Neuronal stem cell (in vitro differentiated cells): ENCODE measurements around the gene CFAP61.

Experiments
- DNase-seq: peaks from one replicate; pipeline ENCODE4 v3.0.0-alpha.2; 2013; ENCODE audit warnings: low spot score
- H2AFZ ChIP-seq: one replicate; pipeline ENCODE4 v1.6.1; 2013; ENCODE audit warnings: mild to moderate bottlenecking, low read length, inconsistent platforms
- H2AK5ac ChIP-seq: 2 replicates; pipeline ENCODE4 v1.6.1; 2013; ENCODE audit warnings: low read depth, mild to moderate bottlenecking, inconsistent platforms, low read length, moderate library complexity, mixed read lengths
- H2BK120ac ChIP-seq: 2 replicates; pipeline ENCODE4 v1.6.1; 2013; ENCODE audit warnings: low read depth, mild to moderate bottlenecking, inconsistent platforms, low read length, moderate library complexity, mixed read lengths
- H2BK12ac ChIP-seq: one replicate; pipeline ENCODE4 v1.6.1; 2013; ENCODE audit warnings: low read length, inconsistent platforms
- H2BK15ac ChIP-seq: 2 replicates; pipeline ENCODE4 v1.6.1; 2013; ENCODE audit warnings: mild to moderate bottlenecking, low read length, inconsistent platforms, mixed read lengths
- H2BK5ac ChIP-seq: one replicate; pipeline ENCODE4 v1.6.1; 2013; ENCODE audit warnings: inconsistent platforms, mild to moderate bottlenecking, low read length, moderate library complexity
- H3K14ac ChIP-seq: one replicate; pipeline ENCODE4 v1.6.1; 2013; ENCODE audit warnings: low read length, inconsistent platforms
- H3K18ac ChIP-seq: 2 replicates; pipeline ENCODE4 v1.6.1; 2013; ENCODE audit warnings: low read length, inconsistent platforms
- H3K23ac ChIP-seq: 2 replicates; pipeline ENCODE4 v1.6.1; 2013; ENCODE audit warnings: low read depth, mild to moderate bottlenecking, mixed read lengths, low read length, inconsistent platforms; ENCODE audit not compliant: poor library complexity
- H3K27ac ChIP-seq: replicated peaks from 3 replicates; pipeline ENCODE4 v1.5.1; 2013; ENCODE audit warnings: low read length, inconsistent platforms
- H3K27me3 ChIP-seq, 3 experiments: 2 replicates each; pipeline ENCODE4 v1.6.1; 2013; ENCODE audit warnings: low read length in 3 of 3, mild to moderate bottlenecking in 2 of 3, inconsistent platforms in 1 of 3, low read depth in 1 of 3, mixed read lengths in 1 of 3, moderate library complexity in 1 of 3; ENCODE audit not compliant: control insufficient read depth in 3 of 3, insufficient read depth in 3 of 3
- H3K36me3 ChIP-seq, 2 donors: replicated peaks in 1 of 2; 2 replicates each; pipeline ENCODE4 v1.6.1; 2013; ENCODE audit warnings: low read length in 2 of 2; ENCODE audit not compliant: control insufficient read depth in 2 of 2, insufficient read depth in 2 of 2
- H3K4ac ChIP-seq: 2 replicates; pipeline ENCODE4 v1.6.1; 2013; ENCODE audit warnings: inconsistent platforms, mild to moderate bottlenecking, low read length, moderate library complexity
- H3K4me1 ChIP-seq, 2 donors: 1 replicate in 1 of 2; 2 replicates in 1 of 2; pipeline ENCODE4 v1.6.1; 2013; ENCODE audit warnings: low read length in 2 of 2, low read depth in 1 of 2; ENCODE audit not compliant: control insufficient read depth in 2 of 2, insufficient read depth in 1 of 2
- H3K4me2 ChIP-seq: one replicate; pipeline ENCODE4 v1.6.1; 2013; ENCODE audit warnings: mild to moderate bottlenecking, low read length, inconsistent platforms; ENCODE audit not compliant: insufficient read depth, poor library complexity, severe bottlenecking
- H3K4me3 ChIP-seq, 2 donors: 2 replicates each; pipeline ENCODE4 v1.5.1; 2013; ENCODE audit warnings: low read length in 2 of 2, mild to moderate bottlenecking in 2 of 2, inconsistent platforms in 1 of 2, moderate library complexity in 1 of 2
- H3K79me1 ChIP-seq: one replicate; pipeline ENCODE4 v1.6.1; 2013; ENCODE audit warnings: low read depth, mild to moderate bottlenecking, inconsistent platforms, low read length, moderate library complexity
- H3K9ac ChIP-seq: one replicate; pipeline ENCODE4 v1.6.1; 2013; ENCODE audit warnings: mild to moderate bottlenecking, low read depth, low read length, inconsistent platforms; ENCODE audit not compliant: poor library complexity
- H3K9me3 ChIP-seq, 2 donors: replicated peaks in 1 of 2; 2 replicates each; pipeline versions ENCODE3 to v1.6.1; 2013; ENCODE audit warnings: low read length in 2 of 2, mild to moderate bottlenecking in 2 of 2, inconsistent platforms in 1 of 2, low read depth in 1 of 2, mixed read lengths in 1 of 2, moderate library complexity in 1 of 2; ENCODE audit not compliant: control insufficient read depth in 2 of 2, insufficient read depth in 1 of 2
- H4K8ac ChIP-seq: one replicate; pipeline ENCODE4 v1.6.1; 2013; ENCODE audit warnings: low read depth, mild to moderate bottlenecking, inconsistent platforms, low read length, moderate library complexity
- H4K91ac ChIP-seq: one replicate; pipeline ENCODE4 v1.6.1; 2013; ENCODE audit warnings: low read length, low read depth, mild to moderate bottlenecking, inconsistent platforms; ENCODE audit not compliant: poor library complexity
- WGBS, 2 donors: extraction: QIAGEN DNeasy Blood & Tissue Kit; methylation state at CpG; one replicate each; pipeline ENCODE4 v1.1.7; 2013; ENCODE audit warnings: missing lambda C conversion rate in 2 of 2, mixed read lengths in 1 of 2; ENCODE audit not compliant: insufficient read length in 2 of 2, insufficient replicate concordance in 1 of 2; ENCODE audit errors: extremely low coverage in 2 of 2; 5-methylcytosine and 5-hydroxymethylcytosine counted together

Gene CFAP61

GRCh38 chr20:20331156-20331555 lies 278.8 kb downstream of the CFAP61 start:
- Histone ChIP-seq H3K9me3 (no peaks in the 10 kb centered on the region), H3K27ac (no peak overlapping the region), H3K4me3 (no peak overlapping the region), H3K23ac (no peak overlapping the region), H3K4me1 (no peaks in the 10 kb centered on the region), H2AK5ac (no peak overlapping the region), H3K14ac (no peak overlapping the region), H4K8ac (no peak overlapping the region), H3K9ac (no peak overlapping the region), H2BK5ac (no peak overlapping the region), H2AFZ (no peak overlapping the region), H2BK12ac (no peak overlapping the region), H4K91ac (no peak overlapping the region), H3K79me1 (no peaks in the 10 kb centered on the region), H3K36me3 (no peaks in the 10 kb centered on the region), H3K18ac (no peak overlapping the region), H3K4ac (no peak overlapping the region), H2BK120ac (no peak overlapping the region), H3K4me2 (no peak overlapping the region), H3K27me3 (no peaks in the 10 kb centered on the region), H2BK15ac (no peak overlapping the region)
- no CpG with 5 or more reads among the region's 1 CpG for WGBS, 2 donors
- no peak for DNase-seq

- Histone ChIP-seq H2BK5ac (no peak overlapping the region), H3K79me1 (no peaks in the 10 kb centered on the region), H2BK15ac (no peak overlapping the region), H3K36me3 (no peaks in the 10 kb centered on the region), H3K23ac (no peak overlapping the region), H3K27ac (peak overlapping the region; percentile 16), H2AFZ (peak overlapping the region; percentile 39), H3K9ac (no peak overlapping the region), H3K14ac (no peak overlapping the region), H2BK12ac (no peak overlapping the region), H3K4me1 (no peaks in the 10 kb centered on the region), H4K8ac (no peak overlapping the region), H2BK120ac (no peak overlapping the region), H3K27me3 (no peaks in the 10 kb centered on the region), H3K4ac (no peak overlapping the region), H3K4me2 (no peak overlapping the region), H3K9me3 (no peaks in the 10 kb centered on the region), H2AK5ac (no peak overlapping the region), H3K4me3 (no peak overlapping the region), H4K91ac (no peak overlapping the region), H3K18ac (no peak overlapping the region)
- WGBS, 2 donors, result no CpG with 5 or more reads among the region's 2 CpGs
- no peak for DNase-seq
Measured at GRCh38 chr20:20331817-20332216, 279.5 kb downstream of the CFAP61 start.

GRCh38 chr20:20333866-20334265 lies 281.5 kb downstream of the CFAP61 start:
- Histone ChIP-seq H4K8ac (no peak overlapping the region), H3K9ac (no peak overlapping the region), H3K9me3 (no peaks in the 10 kb centered on the region), H3K4me1 (no peaks in the 10 kb centered on the region), H3K27me3 (no peaks in the 10 kb centered on the region), H2BK12ac (no peak overlapping the region), H2AFZ (no peak overlapping the region), H3K27ac (no peak overlapping the region), H2BK5ac (no peak overlapping the region), H3K4me2 (no peak overlapping the region), H3K18ac (no peak overlapping the region), H3K79me1 (no peaks in the 10 kb centered on the region), H4K91ac (no peak overlapping the region), H3K4ac (no peak overlapping the region), H3K23ac (no peak overlapping the region), H3K14ac (no peak overlapping the region), H3K36me3 (no peaks in the 10 kb centered on the region), H2AK5ac (no peak overlapping the region), H2BK120ac (no peak overlapping the region), H2BK15ac (no peak overlapping the region), H3K4me3 (no peak overlapping the region)
- no CpG with 5 or more reads among the region's 6 CpGs for WGBS, 2 donors
- no peak for DNase-seq

- H3K9ac ChIP-seq, result no peak overlapping the region
- H4K8ac ChIP-seq, result no peak overlapping the region
- no peak overlapping the region for H3K4me2 ChIP-seq
- H3K36me3 ChIP-seq, result no peaks in the 10 kb centered on the region
- H2AFZ ChIP-seq, result no peak overlapping the region
- H2BK120ac ChIP-seq, result no peak overlapping the region
- no peak overlapping the region for H2BK15ac ChIP-seq
- no peak overlapping the region for H4K91ac ChIP-seq
- no peaks in the 10 kb centered on the region for H3K27me3 ChIP-seq
- H3K9me3 ChIP-seq, result no peaks in the 10 kb centered on the region
- H3K18ac ChIP-seq, result no peak overlapping the region
- no peak overlapping the region for H3K27ac ChIP-seq
- DNase-seq, result no peak
- WGBS, 2 donors, result no CpG with 5 or more reads among the region's 5 CpGs
- no peaks in the 10 kb centered on the region for H3K79me1 ChIP-seq
- H3K4me3 ChIP-seq, result no peak overlapping the region
- no peak overlapping the region for H3K23ac ChIP-seq
- H3K4me1 ChIP-seq, result no peaks in the 10 kb centered on the region
- no peak overlapping the region for H2BK12ac ChIP-seq
- H2AK5ac ChIP-seq, result no peak overlapping the region
- H3K4ac ChIP-seq, result no peak overlapping the region
- H2BK5ac ChIP-seq, result no peak overlapping the region
- no peak overlapping the region for H3K14ac ChIP-seq
Measured at GRCh38 chr20:20334489-20334888, 282.2 kb downstream of the CFAP61 start.
